Measurements from ENCODE around the gene ELMO2.

DNA sequence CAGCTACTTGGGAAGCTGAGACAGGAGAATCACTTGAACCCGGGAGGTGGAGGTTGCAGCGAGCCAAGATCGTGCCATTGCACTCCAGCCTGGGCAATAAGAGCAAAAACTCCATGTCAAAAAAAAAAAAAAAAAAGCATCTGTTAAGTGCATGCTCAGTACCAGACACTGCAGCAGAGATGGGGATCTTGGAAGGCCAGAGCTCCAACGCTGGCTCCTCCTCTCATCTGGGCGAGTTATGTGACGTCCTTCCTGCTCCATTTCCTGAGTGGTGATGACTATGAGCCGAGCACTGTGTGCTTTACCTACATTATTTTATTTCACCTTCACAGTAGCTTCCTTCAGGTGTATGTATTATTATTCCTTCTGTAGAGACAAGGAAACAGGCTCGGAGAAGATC lies 59.6 kb downstream of the ELMO2 start:
- TF ChIP-seq CTCF (IDR thresholded peaks at IDR 0.05) (no peak), POLR2A (IDR thresholded peaks at IDR 0.05) (no peak)
